Measurements from ENCODE around the gene NLN. TPM values are rescaled to one million over a fixed set of nuclear protein-coding genes. Genes with fewer than 3 reads are reported as not detected.
A peak's percentile ranks its signal among the peaks of the same experiment; 100 is the strongest.

NLN gene
- total and polyA plus RNA-seq, 2 of the 13 experiments (the other 11 are each of a cell fraction or from before 2014, with no cell fraction given): 11.9 to 36.7 TPM

GRCh38 chr5:65818592-65818991 is 96.6 kb downstream of the NLN start (continued):
- TF ChIP-seq SOX6 (IDR thresholded peaks at IDR 0.05) (no peak), SOX6 (CRISPR knock-in tag; IDR thresholded peaks at IDR 0.05) (peak; percentile 51), ZC3H4 (CRISPR knock-in tag; IDR thresholded peaks at IDR 0.05; ENCODE audit: borderline replicate concordance) (no peak), RXRA (CRISPR knock-in tag; IDR thresholded peaks at IDR 0.05) (no peak), EHMT2 (IDR thresholded peaks at IDR 0.05; ENCODE audit: borderline replicate concordance, low read depth, low read length) (no peak), ZMAT3 (CRISPR knock-in tag; conservative IDR thresholded peaks at IDR 0.05) (no peak), YY1 (IDR thresholded peaks at IDR 0.05; ENCODE audit: insufficient read depth, insufficient replicate concordance, low read depth, low read length) (no peak), ZNF124 (CRISPR knock-in tag; IDR thresholded peaks at IDR 0.05) (no peak), ZNF292 (CRISPR knock-in tag; IDR thresholded peaks at IDR 0.05; ENCODE audit: borderline replicate concordance, low read depth) (no peak), ZNF841 (CRISPR knock-in tag; IDR thresholded peaks at IDR 0.05; ENCODE audit: borderline replicate concordance) (no peak), ZNF24 (IDR thresholded peaks at IDR 0.05) (no peak), SRSF4 (IDR thresholded peaks at IDR 0.05; ENCODE audit: low read depth, low read length, poor library complexity, severe bottlenecking) (no peak), CEBPZ (IDR thresholded peaks at IDR 0.05; ENCODE audit: low read length) (no peak)
- TF ChIP-seq, protein P1, sequence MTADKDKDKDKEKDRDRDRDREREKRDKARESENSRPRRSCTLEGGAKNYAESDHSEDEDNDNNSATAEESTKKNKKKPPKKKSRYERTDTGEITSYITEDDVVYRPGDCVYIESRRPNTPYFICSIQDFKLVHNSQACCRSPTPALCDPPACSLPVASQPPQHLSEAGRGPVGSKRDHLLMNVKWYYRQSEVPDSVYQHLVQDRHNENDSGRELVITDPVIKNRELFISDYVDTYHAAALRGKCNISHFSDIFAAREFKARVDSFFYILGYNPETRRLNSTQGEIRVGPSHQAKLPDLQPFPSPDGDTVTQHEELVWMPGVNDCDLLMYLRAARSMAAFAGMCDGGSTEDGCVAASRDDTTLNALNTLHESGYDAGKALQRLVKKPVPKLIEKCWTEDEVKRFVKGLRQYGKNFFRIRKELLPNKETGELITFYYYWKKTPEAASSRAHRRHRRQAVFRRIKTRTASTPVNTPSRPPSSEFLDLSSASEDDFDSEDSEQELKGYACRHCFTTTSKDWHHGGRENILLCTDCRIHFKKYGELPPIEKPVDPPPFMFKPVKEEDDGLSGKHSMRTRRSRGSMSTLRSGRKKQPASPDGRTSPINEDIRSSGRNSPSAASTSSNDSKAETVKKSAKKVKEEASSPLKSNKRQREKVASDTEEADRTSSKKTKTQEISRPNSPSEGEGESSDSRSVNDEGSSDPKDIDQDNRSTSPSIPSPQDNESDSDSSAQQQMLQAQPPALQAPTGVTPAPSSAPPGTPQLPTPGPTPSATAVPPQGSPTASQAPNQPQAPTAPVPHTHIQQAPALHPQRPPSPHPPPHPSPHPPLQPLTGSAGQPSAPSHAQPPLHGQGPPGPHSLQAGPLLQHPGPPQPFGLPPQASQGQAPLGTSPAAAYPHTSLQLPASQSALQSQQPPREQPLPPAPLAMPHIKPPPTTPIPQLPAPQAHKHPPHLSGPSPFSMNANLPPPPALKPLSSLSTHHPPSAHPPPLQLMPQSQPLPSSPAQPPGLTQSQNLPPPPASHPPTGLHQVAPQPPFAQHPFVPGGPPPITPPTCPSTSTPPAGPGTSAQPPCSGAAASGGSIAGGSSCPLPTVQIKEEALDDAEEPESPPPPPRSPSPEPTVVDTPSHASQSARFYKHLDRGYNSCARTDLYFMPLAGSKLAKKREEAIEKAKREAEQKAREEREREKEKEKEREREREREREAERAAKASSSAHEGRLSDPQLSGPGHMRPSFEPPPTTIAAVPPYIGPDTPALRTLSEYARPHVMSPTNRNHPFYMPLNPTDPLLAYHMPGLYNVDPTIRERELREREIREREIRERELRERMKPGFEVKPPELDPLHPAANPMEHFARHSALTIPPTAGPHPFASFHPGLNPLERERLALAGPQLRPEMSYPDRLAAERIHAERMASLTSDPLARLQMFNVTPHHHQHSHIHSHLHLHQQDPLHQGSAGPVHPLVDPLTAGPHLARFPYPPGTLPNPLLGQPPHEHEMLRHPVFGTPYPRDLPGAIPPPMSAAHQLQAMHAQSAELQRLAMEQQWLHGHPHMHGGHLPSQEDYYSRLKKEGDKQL (CRISPR knock-in tag; IDR thresholded peaks at IDR 0.05; ENCODE audit: low read depth): no peak
- TF ChIP-seq, protein P2, sequence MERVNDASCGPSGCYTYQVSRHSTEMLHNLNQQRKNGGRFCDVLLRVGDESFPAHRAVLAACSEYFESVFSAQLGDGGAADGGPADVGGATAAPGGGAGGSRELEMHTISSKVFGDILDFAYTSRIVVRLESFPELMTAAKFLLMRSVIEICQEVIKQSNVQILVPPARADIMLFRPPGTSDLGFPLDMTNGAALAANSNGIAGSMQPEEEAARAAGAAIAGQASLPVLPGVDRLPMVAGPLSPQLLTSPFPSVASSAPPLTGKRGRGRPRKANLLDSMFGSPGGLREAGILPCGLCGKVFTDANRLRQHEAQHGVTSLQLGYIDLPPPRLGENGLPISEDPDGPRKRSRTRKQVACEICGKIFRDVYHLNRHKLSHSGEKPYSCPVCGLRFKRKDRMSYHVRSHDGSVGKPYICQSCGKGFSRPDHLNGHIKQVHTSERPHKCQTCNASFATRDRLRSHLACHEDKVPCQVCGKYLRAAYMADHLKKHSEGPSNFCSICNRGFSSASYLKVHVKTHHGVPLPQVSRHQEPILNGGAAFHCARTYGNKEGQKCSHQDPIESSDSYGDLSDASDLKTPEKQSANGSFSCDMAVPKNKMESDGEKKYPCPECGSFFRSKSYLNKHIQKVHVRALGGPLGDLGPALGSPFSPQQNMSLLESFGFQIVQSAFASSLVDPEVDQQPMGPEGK (CRISPR knock-in tag; IDR thresholded peaks at IDR 0.05): peak; percentile 49; the same call in 1 of the 2 replicates
- TF ChIP-seq, protein P3, sequence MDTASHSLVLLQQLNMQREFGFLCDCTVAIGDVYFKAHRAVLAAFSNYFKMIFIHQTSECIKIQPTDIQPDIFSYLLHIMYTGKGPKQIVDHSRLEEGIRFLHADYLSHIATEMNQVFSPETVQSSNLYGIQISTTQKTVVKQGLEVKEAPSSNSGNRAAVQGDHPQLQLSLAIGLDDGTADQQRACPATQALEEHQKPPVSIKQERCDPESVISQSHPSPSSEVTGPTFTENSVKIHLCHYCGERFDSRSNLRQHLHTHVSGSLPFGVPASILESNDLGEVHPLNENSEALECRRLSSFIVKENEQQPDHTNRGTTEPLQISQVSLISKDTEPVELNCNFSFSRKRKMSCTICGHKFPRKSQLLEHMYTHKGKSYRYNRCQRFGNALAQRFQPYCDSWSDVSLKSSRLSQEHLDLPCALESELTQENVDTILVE (CRISPR knock-in tag; IDR thresholded peaks at IDR 0.05): no peak

Measured in HepG2 (cell line).